Stimulated activated CD4-positive, alpha-beta T cell treated with anti-CD3 and anti-CD28 coated beads, Interleukin-4, amount 100 ng/mL, for 1 hour (primary cell): ENCODE measurements around the gene FAM72A.
"Not testable (repeated sequence)": the region's sequence is repeated elsewhere in the genome, so short reads cannot be mapped to it uniquely, and the experiment has no call there.

Experiments
- DNase-seq: peaks from one replicate; pipeline ENCODE4 v3.0.0-alpha.2; 2020

The FAM72A gene

DNA sequence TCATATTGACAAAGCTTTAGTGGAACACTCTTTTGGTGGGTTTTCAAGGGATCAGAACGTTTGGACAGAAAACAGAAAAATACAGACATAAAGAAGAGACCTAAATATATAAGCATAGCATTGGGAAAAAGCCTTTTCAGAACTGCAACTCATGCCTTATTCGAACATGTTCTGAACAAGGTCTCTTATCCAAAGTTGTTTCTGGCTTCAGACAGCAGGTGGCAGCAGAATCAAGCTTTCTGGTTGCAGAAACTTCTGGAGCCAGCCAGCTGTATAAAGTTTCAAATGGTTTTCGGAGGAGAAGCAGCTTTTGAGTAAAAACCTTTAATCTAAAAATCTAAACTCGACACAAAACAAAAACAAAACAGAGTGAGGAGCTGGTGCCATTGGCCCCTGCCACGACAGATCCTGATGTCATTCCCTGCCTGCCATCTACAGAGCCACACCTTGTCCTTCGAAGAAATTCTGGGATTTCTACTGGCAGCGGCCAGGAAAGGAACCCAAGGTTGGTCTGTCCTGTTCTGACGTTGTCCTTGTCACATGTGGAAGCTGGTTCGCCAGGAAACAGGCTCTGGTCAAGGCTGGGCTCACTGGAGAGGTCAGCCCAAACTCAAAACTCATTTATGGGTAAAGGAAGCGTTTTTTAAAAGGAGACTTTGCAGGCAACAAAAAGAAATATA is 35.1 kb downstream of the FAM72A start:
- DNase-seq, result not testable (repeated sequence)

DNA sequence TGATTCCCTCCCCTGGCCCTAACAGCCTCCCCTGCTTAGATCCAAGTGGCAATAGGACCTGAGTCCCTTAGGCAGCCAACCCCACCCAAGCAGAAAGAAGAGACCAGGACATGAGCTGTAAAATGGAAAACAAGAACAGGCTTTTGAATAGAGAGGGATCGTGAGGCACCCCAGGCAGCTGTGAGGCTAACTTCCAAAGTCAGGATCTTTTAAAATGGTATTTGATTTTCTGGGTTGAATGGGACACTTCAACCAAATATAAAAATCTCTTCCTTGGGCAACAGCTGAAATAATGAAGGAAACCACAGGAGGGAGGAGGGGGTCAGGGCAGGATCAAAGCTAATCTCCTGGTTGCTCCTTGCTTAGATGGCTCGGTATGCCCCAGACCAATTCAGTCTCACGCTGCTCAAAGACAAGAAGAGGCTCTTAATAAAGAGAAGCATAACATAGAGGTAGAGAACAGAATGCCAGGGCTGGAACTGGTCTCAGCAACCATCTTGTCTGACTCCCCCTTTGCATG is 56.8 kb downstream of the FAM72A start:
- no peak for DNase-seq

DNA sequence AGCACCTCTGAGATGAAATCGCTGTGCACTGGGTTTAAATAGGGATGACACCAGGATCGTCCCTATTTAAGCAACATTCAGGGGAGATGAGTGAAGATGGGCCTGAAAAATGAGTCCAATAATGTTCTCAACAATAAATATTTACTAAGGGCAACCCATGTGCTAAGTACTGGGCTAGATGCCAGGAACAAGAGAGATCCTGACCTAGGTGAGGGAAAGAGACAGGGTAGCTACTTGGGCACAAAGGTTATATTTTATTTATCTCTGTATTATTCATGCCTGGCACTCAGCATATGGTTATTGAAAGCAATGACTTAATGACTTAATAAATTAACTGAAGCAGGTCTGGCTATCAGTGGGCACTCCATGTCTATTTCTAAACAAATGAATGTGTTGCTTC is 58.0 kb downstream of the FAM72A start:
- DNase-seq, result no peak

DNA sequence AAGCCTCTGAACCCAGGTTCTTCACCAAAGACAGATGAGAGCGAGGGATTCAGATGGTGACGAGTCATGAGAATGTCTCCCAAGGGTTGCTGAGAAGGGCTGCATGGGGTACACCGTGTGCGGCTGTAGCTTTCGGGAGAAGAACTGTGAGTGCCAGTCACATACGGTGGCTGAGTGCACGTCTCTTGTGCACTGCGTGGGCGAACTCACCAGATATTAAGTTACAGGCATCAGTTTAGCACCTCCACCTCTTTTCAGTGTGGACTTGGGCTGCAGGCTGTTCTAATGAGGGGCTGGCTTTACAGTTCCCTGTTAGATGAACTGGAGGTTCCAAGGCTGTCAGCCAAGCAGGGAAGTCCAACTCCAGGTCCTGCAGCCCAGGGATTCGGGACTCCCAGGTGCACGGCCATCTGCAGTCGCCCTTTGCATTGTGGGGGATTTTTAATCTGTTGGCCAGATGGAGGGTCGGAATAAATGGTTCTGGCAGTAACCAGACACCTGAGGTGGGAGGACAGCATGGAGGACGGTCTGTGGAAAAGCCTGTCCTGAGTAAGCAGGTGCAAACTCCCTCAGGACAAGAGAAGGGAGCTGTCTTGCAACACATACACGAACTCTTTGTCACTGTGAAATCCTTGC is 59.0 kb downstream of the FAM72A start:
- DNase-seq, result no peak

DNA sequence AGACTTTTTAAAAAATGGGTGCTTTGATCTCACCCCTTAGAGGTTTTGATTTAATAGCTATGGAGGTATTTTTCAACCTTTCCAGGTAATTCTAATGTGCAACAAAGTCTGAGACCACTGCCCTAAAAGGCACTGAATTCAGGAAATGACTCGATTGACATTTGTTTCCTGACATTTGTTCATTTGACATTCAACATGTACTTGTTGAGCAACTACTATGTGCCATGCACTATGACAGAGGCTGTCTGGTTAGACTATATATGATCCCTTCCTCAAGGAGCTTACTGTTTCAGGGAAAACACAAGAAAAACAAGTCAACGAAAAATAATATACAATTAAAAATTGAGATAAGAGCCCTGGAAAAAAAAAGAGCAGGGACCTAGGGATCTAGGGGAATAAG is 59.9 kb downstream of the FAM72A start:
- no peak for DNase-seq

DNA sequence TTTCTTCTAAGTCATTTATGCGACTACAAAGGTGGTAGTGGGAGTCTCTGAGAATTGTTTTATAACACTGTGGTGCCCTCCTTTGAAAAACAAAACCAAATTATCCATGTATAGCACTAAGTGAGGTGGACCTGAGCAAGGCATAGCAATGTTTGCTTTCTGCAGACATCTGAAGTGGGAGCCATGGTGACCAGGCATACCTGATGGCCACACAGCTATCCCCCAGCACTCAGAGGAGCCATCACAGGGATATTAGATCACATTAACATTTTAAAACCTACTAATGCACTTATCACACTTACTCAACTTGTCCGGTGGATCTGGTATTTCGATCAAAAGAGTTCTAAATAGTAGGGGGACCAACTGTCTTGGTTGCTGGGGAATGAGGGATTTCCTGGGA is 60.6 kb downstream of the FAM72A start:
- DNase-seq, result no peak

DNA sequence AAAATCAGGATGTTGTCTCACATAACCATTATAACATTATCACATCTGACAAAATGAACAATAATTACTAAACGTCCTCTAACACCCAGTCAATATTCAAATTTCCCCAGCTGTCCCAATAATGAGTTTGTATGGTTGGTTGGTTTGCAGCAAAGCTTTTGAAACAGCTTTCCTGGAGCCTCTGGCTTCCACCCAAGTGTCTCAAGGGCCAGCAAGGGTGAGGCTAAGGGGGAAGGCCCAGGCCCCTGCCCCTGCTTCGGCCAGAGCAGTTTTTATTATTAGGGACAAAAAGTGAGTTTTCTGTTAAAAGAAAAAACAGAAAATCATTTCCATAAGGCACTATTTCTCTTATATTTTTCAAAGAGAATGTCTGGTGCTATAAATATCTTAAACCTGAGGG is 66.4 kb downstream of the FAM72A start:
- no peak for DNase-seq
